Stimulated activated CD4-positive, alpha-beta T cell treated with anti-CD3 and anti-CD28 coated beads, Interleukin-15, amount 100 ng/mL, for 1 hour (primary cell): Measurements from ENCODE around the gene IL12A.

Source experiments
- DNase-seq, 2 donors: peaks; one replicate each; pipeline ENCODE4 v3.0.0-alpha.2; 2020; ENCODE audit warnings: low read depth in 1 of 2, low spot score in 1 of 2

The IL12A gene

DNA sequence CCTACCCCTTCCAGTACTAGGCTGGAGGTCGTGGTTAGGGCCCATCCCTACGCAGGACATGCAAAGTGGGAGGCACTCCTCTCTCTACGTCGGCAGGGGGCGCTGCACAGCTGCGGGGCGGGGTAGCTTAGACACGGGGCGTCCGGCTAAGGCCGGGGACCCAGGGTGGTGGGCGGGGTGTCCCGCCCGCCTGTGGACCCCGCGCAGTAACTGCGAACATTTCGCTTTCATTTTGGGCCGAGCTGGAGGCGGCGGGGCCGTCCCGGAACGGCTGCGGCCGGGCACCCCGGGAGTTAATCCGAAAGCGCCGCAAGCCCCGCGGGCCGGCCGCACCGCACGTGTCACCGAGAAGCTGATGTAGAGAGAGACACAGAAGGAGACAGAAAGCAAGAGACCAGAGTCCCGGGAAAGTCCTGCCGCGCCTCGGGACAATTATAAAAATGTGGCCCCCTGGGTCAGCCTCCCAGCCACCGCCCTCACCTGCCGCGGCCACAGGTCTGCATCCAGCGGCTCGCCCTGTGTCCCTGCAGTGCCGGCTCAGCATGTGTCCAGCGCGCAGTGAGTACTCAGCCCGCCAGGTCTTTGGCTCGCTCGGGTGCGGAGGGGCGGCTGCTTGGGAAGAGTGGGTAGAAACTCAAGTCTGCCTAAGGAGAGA, at the start of gene IL12A:
Gene IL12A, plus strand, starts transcription at position 219 of the 655 bp plus-strand sequence.
- DNase-seq = peak; percentile 58 to 70

DNA sequence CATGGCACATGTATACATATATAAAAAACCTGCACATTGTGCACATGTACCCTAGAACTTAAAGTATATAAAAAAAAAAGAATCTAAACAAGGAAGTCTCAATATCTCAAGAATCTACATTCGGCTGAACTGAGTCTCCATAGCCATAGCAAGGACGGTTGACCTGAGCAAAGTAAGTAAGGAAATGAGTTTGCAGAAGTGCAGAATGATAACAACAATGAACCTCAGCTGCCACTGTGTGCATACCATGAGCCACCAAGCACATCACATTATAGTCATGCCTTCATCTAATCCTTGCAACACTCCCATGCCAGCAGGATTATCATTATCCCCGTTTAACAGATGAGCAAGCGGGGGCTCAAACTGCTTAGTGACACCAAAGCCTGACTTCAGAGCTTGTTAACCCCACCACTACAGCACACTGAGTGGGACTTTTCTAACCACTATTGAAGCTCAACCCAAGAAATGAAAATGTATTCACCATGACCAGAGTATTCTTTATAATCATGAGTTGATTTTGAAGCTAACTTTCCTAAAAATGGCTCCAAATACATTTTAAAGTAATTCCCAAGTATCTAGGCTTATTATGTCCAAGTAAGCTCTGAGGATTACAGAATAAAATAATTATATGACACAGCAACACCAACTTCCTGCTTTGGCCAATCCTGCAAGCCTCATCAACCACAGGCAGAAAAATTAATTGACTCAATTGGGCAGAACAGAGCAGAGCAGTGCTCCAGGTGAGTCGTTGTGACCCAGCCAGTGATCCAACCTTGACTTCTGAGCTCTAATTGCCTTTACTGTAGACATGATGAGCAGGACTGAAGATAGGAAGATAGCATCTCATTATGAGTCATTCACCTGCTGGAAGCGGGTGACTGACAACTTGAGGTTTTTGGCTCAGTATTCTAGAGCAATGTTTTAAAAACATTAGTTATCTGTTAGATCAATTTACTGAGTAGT, 47.3 kb upstream of the IL12A start:
- DNase-seq = no peak

DNA sequence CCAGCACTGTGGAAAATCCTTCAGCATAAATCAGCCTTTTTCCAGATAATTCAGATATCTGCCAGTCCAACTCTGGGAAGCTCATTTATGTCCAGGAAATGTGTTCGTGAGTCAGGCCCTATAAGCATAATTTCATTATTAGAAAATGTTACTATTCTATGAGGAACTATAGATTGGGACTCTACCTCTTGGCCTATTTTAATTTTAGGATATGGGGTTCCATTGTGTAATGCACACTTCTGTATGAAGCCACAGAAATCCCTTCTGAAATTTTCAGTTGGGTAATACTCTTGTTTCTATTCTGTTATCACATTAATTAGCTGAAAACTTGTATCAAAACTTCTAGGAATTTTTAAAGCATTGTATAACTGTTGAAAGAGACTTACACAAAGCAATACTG, 43.9 kb upstream of the IL12A start:
- no peak for DNase-seq

DNA sequence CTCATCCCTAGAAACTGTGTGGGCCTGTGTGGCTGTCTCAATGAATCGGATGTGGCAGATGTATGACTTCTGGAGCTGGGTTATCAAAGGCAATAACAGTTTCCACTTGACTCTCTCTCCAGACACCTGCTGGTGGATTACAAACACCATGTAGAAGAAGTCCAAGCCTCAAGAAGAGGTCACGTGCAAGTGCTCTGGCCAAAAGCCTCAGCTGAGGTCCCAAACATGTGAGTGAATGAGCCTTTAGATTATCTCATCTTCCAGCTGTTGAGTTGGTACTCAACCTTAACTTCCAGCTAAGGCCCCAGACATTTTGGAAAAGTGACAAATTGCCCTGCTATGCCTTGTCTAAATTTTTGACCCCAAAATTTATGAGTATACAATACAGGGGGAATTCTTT, 42.7 kb upstream of the IL12A start:
- no peak for DNase-seq

DNA sequence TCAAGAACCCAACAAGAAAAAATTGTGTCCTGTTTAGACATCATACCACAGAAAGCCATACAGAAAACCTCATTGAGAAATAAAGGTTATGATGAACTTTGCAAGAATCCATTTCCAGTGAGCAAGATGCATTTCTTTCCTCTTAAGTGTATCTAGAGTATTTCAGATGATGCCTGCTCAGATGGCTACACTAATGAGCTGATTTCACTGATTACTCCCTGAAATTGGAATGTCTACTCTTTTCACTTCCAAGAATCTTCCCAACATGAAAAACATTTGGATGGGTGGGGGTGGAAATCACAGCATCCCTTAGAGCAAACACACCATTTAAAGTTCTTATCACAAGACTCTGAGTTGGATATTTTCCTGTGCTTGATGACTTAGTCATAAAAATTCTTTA, 41.4 kb upstream of the IL12A start:
- DNase-seq = no peak

DNA sequence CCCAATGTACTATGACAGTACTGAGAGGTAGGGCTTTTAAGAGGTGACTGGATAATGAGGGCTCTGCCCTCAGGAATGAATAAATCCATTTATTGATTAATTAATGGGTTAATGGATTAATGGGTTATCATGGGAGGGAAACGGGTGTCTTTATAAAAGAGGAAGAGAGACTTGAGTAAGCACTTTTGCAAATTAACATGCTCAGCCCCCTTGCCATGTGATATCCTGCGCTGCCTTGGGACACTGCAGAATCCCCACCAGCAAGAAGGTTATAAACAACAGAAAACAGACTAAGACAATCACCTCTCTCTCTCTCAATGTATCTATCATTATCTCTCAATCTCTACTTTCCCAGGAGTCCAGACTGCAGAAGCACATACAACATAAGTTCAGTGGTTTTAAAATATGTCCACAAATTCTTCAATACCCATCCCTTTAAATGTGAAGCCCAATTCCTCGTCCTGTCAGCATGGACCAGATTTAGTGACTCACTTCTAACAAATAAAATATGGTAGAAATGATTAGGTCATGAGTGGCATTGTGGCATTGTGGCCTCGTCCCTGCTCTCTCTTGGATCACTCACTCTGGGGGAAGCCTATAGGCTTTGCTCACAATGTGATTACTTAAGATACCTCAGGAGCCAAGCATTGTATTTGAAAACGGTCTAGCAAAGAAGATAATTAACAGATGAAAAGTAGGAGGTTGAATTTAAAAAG, 40.0 kb upstream of the IL12A start:
- no peak for DNase-seq

DNA sequence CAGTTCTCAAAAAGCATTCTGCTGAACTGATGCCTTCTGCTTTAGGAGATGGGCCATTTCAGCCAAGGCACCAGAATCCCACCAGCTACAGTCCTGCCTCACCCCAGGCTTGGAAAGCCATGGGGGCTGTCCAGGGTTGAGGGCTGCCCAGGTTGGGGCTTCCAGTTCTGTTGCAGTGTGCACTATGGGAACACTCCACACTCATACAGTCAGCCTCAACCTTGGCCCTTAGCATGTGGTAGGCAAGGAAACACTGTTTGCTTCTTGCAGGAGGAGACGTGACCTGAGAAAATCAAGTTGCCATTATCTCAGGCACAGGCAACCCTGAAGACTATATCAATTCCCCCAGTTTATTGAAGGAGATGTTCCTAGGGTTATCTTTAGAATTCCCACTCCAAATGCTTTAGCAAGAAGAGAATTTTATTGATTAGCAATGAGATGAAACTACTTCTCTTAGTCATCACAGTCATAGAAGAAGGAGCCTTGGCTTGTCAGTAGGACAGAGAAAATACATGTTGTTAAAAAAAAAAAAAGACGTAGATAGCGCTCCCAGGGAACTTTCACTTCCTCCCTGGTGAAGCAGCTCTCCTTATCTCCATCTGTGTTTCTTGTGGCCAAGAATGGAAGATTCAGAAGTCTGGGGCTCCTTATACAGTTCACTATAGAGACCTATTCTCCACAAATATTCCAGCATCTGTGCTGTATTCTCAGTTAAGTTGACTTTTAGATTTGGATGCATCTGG, 38.3 kb upstream of the IL12A start:
- DNase-seq = no peak

DNA sequence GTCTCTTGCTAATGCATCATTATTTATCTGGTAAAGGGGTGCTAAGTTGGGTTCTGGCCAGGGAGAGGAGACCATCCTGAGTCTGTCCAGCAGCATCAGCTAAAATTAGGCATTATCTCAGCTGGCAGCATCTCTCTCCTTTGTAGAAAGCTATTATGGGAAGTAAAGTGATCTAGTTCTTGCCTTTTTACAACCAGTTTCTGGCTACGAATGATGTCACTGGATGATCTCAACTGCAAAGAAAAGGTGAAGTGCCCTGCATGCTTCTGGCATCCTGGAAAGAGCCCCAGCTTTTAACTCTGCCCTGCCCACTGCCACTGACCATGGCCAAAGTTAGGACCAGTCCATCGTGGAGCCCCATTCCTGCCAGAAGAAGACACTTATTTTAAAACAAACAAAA, 37.1 kb upstream of the IL12A start:
- DNase-seq = no peak

DNA sequence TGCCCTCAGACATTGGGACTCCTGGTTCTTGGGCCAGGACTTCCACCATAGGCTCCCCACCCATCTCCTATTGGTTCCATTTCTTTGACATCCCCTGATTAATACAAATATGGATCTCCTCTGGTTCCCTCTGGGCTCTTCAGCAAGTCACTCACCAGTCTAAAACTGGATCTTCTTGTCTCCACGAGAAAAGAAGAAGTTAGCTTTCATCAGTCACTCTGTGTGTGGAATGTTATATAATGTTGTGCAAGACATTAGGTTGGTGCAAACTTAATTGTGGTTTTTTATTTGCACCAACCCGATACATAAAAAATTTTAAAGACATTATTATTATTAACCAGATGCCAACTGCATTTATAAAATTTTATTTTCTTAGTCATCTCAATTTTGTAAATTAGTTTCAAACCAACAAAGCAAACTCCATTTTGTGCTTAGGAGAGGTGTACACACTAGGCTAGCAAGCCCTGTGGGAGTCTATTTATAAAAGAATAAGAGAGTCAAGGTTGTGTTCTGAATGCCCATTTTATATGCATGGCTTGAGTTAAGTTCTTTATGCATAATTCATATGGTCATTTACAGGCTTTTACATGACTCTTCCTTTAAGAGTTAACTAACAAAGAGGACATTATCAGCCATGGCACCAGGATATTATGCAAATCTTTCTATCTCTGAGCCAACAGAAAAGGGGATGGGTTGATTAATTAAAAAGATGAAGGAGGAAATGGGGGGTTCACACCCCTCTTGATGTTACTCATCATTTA, 35.1 kb upstream of the IL12A start:
- no peak for DNase-seq

DNA sequence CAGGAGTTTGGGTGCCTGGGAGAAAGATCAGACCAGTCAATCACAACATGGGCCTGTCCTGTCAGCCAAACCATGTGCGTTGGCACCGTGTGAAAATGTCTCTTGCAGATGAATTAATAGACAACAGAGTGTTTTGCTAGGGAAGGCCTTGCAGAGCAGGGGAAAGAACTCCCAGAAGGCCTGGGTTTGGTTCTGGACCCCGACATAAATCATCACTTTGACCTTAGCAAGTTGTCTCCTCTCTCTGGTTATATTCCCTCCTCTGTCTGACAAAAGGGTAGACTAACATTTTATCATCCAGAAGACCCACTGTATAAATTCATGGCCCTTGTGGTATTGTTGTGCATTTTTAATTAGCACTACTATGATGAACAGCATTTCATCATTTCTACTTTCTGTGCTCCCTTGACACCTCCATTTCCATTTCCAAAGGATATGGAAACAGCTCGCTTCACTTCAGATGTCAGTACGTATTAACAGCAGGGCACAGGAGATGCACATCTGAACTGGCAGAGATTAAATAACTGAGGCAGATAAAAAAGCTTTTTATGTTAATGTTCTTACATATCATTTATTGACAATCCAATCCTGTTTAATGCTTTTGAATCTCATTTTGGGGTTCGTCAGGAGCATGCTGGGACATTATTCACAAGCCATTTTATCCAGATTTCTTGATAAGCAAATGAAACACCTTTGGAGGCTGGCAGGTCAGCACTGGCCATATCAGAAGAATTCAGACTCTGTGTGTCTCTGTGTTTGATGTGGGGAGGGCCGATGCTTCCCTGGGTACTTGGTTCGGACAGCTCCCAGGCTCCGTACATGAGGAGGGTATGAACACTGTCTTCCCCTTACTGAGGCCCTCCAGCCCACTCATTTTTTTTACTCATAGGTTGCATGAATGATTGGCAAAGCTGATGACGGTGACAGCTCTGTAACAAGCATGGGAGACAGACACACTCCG, 28.2 kb upstream of the IL12A start:
- DNase-seq = no peak

DNA sequence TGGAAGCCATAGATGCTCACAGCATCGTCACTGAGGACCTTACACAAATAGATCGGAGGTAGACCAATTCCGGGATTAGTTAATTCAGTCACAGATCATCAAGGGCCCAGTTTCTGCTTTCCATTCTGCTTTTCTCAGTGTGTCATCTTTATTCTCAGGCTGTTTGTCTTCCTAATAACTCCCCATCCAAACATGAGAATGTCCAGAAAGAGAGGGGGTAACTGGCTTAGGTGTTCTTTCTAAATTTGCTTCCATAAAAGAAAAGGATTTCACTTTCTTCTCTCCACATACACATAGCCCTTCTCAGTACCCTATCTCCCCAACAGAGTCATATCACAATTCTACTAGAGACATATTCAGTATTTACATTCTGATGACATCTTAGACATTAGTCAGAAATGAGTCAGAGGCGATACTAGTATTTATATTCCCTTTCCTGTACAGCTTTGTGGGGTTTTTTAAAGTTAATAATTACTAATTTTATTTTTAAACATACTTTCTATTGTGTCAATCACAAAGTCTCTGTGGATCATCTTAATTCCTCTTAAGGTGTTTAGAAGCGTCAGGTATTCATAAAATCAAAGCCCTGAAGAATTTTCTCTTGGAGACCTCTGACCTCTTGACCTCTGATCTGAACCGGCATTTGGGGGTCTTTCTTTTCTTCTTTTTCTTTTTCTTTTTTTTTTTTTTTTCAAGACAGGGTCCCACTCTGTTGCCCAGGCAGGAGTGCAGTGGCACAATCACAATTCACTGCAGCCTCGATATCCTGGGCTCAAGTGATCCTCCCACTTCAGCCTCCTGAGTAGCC, 24.3 kb upstream of the IL12A start:
- no peak for DNase-seq

DNA sequence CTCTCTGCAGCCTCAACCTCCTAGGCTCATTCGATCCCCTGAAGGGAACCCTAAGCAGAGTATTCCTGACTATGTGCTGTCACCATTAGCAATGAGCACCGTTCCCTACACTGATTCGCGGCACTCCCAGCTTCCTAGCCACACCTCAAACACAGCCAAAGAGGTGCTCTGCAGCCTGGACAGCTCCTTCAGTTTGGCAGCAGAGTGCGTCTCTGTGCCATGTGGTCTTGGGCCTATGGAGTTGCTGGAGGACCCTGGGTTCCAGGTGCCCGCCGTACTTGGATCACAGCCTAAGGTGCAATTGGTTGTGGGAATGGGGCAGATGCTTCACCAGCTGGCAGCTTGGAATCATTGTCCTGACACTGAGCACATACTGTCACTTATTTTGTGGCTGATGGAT, 17.3 kb upstream of the IL12A start:
- no peak for DNase-seq

DNA sequence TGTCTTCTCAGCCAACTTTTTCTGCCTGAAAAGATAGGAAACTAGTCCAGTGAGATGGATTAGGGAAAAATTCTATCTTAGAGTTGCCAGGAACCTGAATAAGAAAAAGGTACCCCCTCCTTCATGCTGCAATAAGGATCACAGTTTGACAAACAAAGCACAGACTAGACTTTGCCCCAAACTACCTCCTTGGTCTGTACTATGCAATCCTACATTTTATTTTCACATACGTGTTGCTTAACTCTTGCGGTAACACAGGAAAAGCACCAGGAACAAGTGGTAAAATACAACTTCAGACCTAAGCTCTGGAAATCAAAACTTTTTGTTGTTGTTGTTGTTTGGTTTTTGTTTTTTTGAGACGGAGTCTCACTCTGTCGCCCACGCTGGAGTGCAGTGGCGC, 11.3 kb upstream of the IL12A start:
- no peak for DNase-seq

DNA sequence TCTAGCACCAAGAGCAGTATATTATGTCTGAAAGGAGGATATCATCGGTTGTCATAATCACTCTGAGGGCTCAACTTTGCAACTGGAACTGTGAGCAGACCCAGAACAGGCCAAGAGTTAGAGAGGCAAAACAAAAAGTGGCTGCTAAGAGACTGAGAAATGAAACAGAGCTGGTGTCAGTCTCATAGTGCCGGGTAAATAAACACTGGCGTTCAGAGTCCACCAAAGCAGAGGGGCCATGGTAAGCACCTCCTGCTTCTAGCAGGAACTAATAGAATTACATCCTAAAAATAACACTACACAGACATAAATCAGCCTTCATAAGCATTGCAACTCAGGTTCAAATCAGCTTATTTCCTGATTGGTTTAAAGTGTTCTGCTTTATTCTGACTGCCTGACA, 10.3 kb upstream of the IL12A start:
- no peak for DNase-seq

DNA sequence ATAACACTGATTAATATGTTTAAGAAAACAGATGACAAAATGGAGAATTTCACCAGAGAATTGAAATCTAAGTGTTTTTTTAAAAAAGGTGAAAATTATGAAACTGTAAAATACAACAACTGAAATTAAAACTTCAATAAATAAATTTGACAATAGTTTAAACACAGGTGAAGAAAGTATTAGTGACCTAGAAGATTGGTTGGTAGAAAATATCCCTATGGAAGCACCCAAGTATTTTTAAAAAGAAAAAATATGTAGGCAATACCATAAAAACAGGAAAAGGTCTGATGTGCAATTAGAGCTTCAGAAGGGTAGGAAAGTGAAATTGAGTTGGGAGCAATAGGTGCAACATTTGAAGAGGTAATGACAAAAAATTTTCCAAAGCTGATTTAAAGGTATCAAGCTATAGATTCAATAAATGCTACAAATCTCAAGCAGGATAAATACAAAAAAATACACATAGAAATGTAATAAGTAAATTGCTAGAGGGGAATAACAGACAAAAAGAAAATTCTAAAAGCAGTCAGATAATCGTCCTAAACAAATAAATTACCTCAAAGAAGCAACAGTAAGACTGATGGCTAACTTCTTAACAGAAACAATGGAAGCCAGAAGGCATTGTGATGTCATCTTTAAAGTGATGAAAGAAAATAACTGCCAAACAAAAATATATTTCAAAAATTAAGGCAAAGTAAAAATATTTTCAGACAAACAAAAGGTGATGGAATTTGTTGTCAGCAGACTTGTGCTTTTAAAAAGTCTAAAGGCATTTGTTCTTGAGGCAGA, 9.5 kb upstream of the IL12A start:
- no peak for DNase-seq

DNA sequence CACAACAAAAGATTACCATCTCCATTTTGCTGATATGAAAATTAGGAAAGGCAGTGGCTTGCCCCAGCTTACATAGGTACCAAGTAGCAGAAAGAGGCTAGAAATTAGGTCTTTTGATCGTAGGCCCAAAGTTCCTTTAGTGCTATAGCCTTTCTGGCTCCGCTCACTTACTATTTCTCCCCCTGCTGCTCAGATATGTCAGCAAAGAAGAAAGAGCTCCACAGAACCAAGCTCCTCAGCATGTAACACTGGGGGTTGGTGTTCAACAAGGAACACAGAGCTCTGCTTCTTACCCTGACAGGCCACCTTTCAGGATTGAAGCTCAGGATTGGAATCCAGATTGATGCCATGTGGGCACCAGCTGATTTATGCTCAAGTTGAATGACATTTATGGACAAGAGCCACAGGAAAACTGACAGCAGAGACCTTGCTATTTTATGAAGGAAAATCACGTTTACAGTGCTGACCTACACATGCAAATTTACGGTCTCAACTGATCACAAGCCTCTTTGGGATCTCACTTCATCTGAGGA, 6.1 kb upstream of the IL12A start:
- no peak for DNase-seq

DNA sequence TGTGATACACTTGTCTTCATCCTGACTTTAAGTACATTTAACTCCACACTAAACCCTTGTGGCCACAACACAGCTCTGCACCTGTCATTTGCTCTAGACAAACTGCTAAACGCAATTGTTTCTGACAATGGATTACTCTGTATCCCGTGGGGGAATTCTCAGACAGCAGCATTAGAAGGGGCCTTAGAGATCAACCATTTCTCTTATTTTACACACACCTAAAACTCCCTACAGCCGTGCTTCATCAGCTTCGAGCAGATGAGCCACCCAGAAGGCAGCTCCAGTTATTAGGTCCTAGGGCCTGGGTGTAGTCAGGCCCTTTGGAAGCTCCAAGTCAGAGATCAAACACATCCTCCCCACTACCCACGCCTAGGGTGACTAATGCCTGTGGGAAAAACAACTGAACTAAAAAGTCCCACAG, 1.3 kb upstream of the IL12A start:
- DNase-seq = no peak
